ENCODE measurements around the gene SMARCD2.
"Not testable (repeated sequence)": the region's sequence is repeated elsewhere in the genome, so short reads cannot be mapped to it uniquely, and the experiment has no call there.

DNA sequence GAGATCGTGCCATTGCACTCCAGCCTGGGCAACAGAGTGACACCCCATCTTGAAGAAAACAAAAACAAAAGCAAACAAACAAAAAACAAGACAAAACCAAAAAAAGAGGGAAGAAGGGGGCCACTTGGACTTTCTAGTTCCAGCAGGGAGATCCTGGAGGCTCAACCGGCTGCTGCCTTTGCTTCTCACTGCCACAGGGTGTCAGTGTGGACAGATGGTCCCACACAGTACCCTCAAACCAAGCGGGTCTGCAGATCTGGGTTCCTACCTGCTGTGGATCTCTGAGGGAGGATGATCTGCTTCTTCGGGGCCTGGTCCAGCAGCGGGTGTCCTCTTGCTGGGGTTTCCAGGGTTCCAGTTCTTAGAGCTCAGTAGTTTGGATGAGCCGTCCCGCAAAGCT is 24.1 kb upstream of the SMARCD2 start:
- TF ChIP-seq EZH2phosphoT487 (IDR thresholded peaks at IDR 0.05; ENCODE audit: borderline replicate concordance, low read depth, low read length): not testable (repeated sequence)
- TF ChIP-seq, protein P1, sequence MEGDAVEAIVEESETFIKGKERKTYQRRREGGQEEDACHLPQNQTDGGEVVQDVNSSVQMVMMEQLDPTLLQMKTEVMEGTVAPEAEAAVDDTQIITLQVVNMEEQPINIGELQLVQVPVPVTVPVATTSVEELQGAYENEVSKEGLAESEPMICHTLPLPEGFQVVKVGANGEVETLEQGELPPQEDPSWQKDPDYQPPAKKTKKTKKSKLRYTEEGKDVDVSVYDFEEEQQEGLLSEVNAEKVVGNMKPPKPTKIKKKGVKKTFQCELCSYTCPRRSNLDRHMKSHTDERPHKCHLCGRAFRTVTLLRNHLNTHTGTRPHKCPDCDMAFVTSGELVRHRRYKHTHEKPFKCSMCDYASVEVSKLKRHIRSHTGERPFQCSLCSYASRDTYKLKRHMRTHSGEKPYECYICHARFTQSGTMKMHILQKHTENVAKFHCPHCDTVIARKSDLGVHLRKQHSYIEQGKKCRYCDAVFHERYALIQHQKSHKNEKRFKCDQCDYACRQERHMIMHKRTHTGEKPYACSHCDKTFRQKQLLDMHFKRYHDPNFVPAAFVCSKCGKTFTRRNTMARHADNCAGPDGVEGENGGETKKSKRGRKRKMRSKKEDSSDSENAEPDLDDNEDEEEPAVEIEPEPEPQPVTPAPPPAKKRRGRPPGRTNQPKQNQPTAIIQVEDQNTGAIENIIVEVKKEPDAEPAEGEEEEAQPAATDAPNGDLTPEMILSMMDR (conservative IDR thresholded peaks at IDR 0.05; ENCODE audit: low read length): not testable (repeated sequence)

Data from OCI-LY7 (cell line).